ENCODE data around the gene SMG6. TPM values are rescaled to one million over a fixed set of nuclear protein-coding genes. Genes with fewer than 3 reads are reported as not detected.

Gene SMG6
- total RNA-seq, 1 donor from 2014 or later, result 39.7 TPM

GRCh38 chr17:2086306-2086705, 217.3 kb downstream of the SMG6 start:
- H3K36me3 Mint-ChIP-seq (ENCODE audit: low read depth, unreplicated experiment), result peaks cover 10% of the 10 kb centered on the region
- no peaks in the 10 kb centered on the region for H3K27me3 Mint-ChIP-seq (ENCODE audit: low read depth, unreplicated experiment)
- H3K4me3 Mint-ChIP-seq (ENCODE audit: unreplicated experiment), result no peak overlapping the region
- H3K27ac Mint-ChIP-seq (ENCODE audit: unreplicated experiment), result no peak overlapping the region
- Histone ChIP-seq H3K4me3 (ENCODE audit: insufficient read depth, low read depth, low read length) (no peak overlapping the region), H2AFZ (ENCODE audit: low read depth, low read length) (no peak overlapping the region), H4K20me1 (ENCODE audit: insufficient read depth, low read length) (no peaks in the 10 kb centered on the region), H3K36me3 (ENCODE audit: insufficient read depth, low read length) (peaks cover 2% of the 10 kb centered on the region), H3K4me1 (ENCODE audit: insufficient read depth, low read length) (peaks cover 77% of the 10 kb centered on the region), H3K27ac (ENCODE audit: low read depth, low read length) (no peak overlapping the region), H3K9ac (ENCODE audit: low read length) (no peak overlapping the region), H3K79me2 (ENCODE audit: insufficient read depth, low read length) (no peaks in the 10 kb centered on the region), H3K4me2 (ENCODE audit: low read length) (no peak overlapping the region), H3K9me3 (ENCODE audit: insufficient read depth, low read depth, low read length) (no peaks in the 10 kb centered on the region), H3K27me3 (ENCODE audit: insufficient read depth, low read length) (no peaks in the 10 kb centered on the region)
- peaks cover 4% of the 10 kb centered on the region for H3K9me3 Mint-ChIP-seq (ENCODE audit: unreplicated experiment)
- TF ChIP-seq CTCF (IDR thresholded peaks at IDR 0.05; ENCODE audit: insufficient read depth, low read depth, low read length) (no peak), EZH2 (IDR thresholded peaks at IDR 0.05; ENCODE audit: insufficient read depth, low read length) (no peak)
- no peak for FAIRE-seq
- H3K4me1 Mint-ChIP-seq (ENCODE audit: low read depth, unreplicated experiment), result peaks cover 79% of the 10 kb centered on the region
- no peak for DNase-seq (ENCODE audit: low read depth)

GRCh38 chr17:2085648-2085949, 218.0 kb downstream of the SMG6 start:
- H3K36me3 Mint-ChIP-seq (ENCODE audit: low read depth, unreplicated experiment), result peaks cover 13% of the 10 kb centered on the region
- no peak overlapping the region for H3K27ac Mint-ChIP-seq (ENCODE audit: unreplicated experiment)
- Histone ChIP-seq H3K9me3 (ENCODE audit: insufficient read depth, low read depth, low read length) (no peaks in the 10 kb centered on the region), H3K4me1 (ENCODE audit: insufficient read depth, low read length) (peaks cover 75% of the 10 kb centered on the region), H4K20me1 (ENCODE audit: insufficient read depth, low read length) (no peaks in the 10 kb centered on the region), H2AFZ (ENCODE audit: low read depth, low read length) (no peak overlapping the region), H3K4me3 (ENCODE audit: insufficient read depth, low read depth, low read length) (no peak overlapping the region), H3K27me3 (ENCODE audit: insufficient read depth, low read length) (no peaks in the 10 kb centered on the region), H3K27ac (ENCODE audit: low read depth, low read length) (peak overlapping the region; percentile 57), H3K9ac (ENCODE audit: low read length) (peak overlapping the region; percentile 46), H3K4me2 (ENCODE audit: low read length) (peak overlapping the region; percentile 46), H3K36me3 (ENCODE audit: insufficient read depth, low read length) (peaks cover 6% of the 10 kb centered on the region), H3K79me2 (ENCODE audit: insufficient read depth, low read length) (no peaks in the 10 kb centered on the region)
- no peak for TF ChIP-seq CTCF (IDR thresholded peaks at IDR 0.05; ENCODE audit: insufficient read depth, low read depth, low read length)
- no peak for TF ChIP-seq EZH2 (IDR thresholded peaks at IDR 0.05; ENCODE audit: insufficient read depth, low read length)
- H3K4me1 Mint-ChIP-seq (ENCODE audit: low read depth, unreplicated experiment), result peaks cover 77% of the 10 kb centered on the region
- no peak overlapping the region for H3K4me3 Mint-ChIP-seq (ENCODE audit: unreplicated experiment)
- FAIRE-seq (no peak), DNase-seq (ENCODE audit: low read depth) (peak; percentile 76)
- no peaks in the 10 kb centered on the region for H3K27me3 Mint-ChIP-seq (ENCODE audit: low read depth, unreplicated experiment)
- peaks cover 4% of the 10 kb centered on the region for H3K9me3 Mint-ChIP-seq (ENCODE audit: unreplicated experiment)

- no peaks in the 10 kb centered on the region for H3K27me3 ChIP-seq (ENCODE audit: insufficient read depth, low read length)
- peaks cover 18% of the 10 kb centered on the region for H3K36me3 Mint-ChIP-seq (ENCODE audit: low read depth, unreplicated experiment)
- H3K4me3 ChIP-seq (ENCODE audit: insufficient read depth, low read depth, low read length), result no peak overlapping the region
- peak; percentile 64 for DNase-seq (ENCODE audit: low read depth)
- peak overlapping the region; percentile 57 for H3K27ac ChIP-seq (ENCODE audit: low read depth, low read length)
- no peaks in the 10 kb centered on the region for H3K9me3 ChIP-seq (ENCODE audit: insufficient read depth, low read depth, low read length)
- no peaks in the 10 kb centered on the region for H3K27me3 Mint-ChIP-seq (ENCODE audit: low read depth, unreplicated experiment)
- H3K9ac ChIP-seq (ENCODE audit: low read length), result peak overlapping the region; percentile 46
- H2AFZ ChIP-seq (ENCODE audit: low read depth, low read length), result no peak overlapping the region
- peaks cover 6% of the 10 kb centered on the region for H3K36me3 ChIP-seq (ENCODE audit: insufficient read depth, low read length)
- peaks cover 69% of the 10 kb centered on the region for H3K4me1 ChIP-seq (ENCODE audit: insufficient read depth, low read length)
- H3K79me2 ChIP-seq (ENCODE audit: insufficient read depth, low read length), result no peaks in the 10 kb centered on the region
- no peak overlapping the region for H3K27ac Mint-ChIP-seq (ENCODE audit: unreplicated experiment)
- no peak overlapping the region for H3K4me3 Mint-ChIP-seq (ENCODE audit: unreplicated experiment)
- no peak for FAIRE-seq
- TF ChIP-seq CTCF (IDR thresholded peaks at IDR 0.05; ENCODE audit: insufficient read depth, low read depth, low read length) (no peak), EZH2 (IDR thresholded peaks at IDR 0.05; ENCODE audit: insufficient read depth, low read length) (no peak)
- H4K20me1 ChIP-seq (ENCODE audit: insufficient read depth, low read length), result no peaks in the 10 kb centered on the region
- H3K9me3 Mint-ChIP-seq (ENCODE audit: unreplicated experiment), result peaks cover 4% of the 10 kb centered on the region
- H3K4me1 Mint-ChIP-seq (ENCODE audit: low read depth, unreplicated experiment), result peaks cover 71% of the 10 kb centered on the region
- H3K4me2 ChIP-seq (ENCODE audit: low read length), result peak overlapping the region; percentile 46
These were observed 218.6 kb downstream of the SMG6 start for GRCh38 chr17:2084766-2085647.

All from astrocyte (in vitro differentiated cells and primary cell).